ENCODE data around the gene OR8I2. TPM values are rescaled to one million over a fixed set of nuclear protein-coding genes. Genes with fewer than 3 reads are reported as not detected.
"Not testable (repeated sequence)": the region's sequence is repeated elsewhere in the genome, so short reads cannot be mapped to it uniquely, and the experiment has no call there.

The OR8I2 gene
- total and polyA plus RNA-seq, 4 donors = not detected

DNA sequence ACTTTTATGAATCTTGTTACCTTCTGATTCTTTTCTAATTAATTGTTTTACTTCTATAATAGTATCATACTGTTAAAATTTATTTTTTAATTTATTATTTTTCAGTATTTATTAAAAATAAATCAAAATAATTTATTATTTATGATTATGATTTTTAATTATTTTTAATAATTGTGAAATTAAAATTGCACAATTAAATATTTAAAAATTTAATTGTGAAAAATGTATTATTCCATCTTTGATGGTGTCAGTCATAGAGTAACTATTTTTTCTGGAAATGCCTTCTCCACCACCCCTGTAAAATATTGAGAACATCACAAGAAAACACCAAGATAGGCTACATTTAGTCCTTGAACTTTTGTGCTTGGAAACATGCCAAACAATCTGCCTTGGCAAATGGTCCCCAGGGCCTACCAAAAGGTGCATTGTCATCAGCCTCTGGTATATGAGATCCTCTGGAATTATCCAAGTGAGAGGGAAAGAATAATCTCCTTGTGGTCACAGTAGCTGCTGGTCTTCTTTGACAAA lies 10.2 kb downstream of the OR8I2 start, which contains the start of gene OR8H2:
OR8H2 (plus strand) TSS at position 478 of the 528 bp plus-strand sequence. CDS start 1,356 bp downstream, outside the sequence.
- Histone ChIP-seq H3K9me3 (ENCODE audit: control insufficient read depth, low read length) (peaks cover 2% of the 10 kb centered on the region), H3K27ac (ENCODE audit: low read depth in 1 of 2, low read length in 2 of 2) (no peak within 1 kb of the TSS), H3K4me3 (ENCODE audit: low read length in 2 of 2) (no peak within 1 kb of the TSS), H3K36me3 (ENCODE audit: control insufficient read depth in 1 of 2, insufficient read depth in 2 of 2, low read length in 1 of 2) (no peaks in the 10 kb centered on the region), H3K4me1 (ENCODE audit: control insufficient read depth in 1 of 2, insufficient read depth in 2 of 2, low read length in 2 of 2) (no peaks in the 10 kb centered on the region), H3K27me3 (ENCODE audit: control insufficient read depth in 1 of 2, insufficient read depth in 2 of 2, low read length in 1 of 2) (no peaks in the 10 kb centered on the region)
- ATAC-seq (ENCODE audit: low FRiP score) (no peak), DNase-seq (no peak)
- intact Hi-C loops (cut with DNase I) = no loop called here

DNA sequence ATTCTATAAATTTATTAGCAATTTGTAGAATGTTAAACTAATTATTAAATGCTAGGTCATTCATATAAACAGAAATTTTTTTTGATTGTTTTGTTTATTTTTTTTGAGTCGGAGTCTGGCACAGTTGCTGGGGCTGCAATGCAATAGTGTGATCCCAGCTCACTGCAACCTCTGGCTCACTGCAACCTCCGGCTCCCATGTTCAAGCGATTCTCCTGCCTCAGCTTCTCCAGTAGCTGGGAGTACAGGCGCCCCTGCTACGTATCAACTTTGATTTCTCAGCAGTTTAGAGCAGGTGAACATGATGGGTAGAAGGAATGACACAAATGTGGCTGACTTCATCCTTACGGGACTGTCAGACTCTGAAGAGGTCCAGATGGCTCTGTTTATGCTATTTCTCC lies 29.0 kb downstream of the OR8I2 start, which contains the start of gene OR8H3:
OR8H3 (plus strand) TSS at position 301 of the 400 bp plus-strand sequence; CDS start at position 301, 0 bp downstream.
- ATAC-seq (ENCODE audit: low FRiP score) (no peak), DNase-seq (no peak)
- Histone ChIP-seq H3K36me3 (ENCODE audit: control insufficient read depth in 1 of 2, insufficient read depth in 2 of 2, low read length in 1 of 2) (no peaks in the 10 kb centered on the region), H3K27ac (ENCODE audit: low read depth in 1 of 2, low read length in 2 of 2) (no peak within 1 kb of the TSS), H3K4me1 (ENCODE audit: control insufficient read depth in 1 of 2, insufficient read depth in 2 of 2, low read length in 2 of 2) (no peaks in the 10 kb centered on the region), H3K27me3 (ENCODE audit: control insufficient read depth in 1 of 2, insufficient read depth in 2 of 2, low read length in 1 of 2) (no peaks in the 10 kb centered on the region), H3K4me3 (ENCODE audit: low read length in 2 of 2) (no peak within 1 kb of the TSS), H3K9me3 (ENCODE audit: control insufficient read depth, low read length) (no peaks in the 10 kb centered on the region)
- intact Hi-C loops (cut with DNase I) = no loop called here
- WGBS, 2 donors = 64 to 71% methylated on average over 6 of the region's 6 CpGs

DNA sequence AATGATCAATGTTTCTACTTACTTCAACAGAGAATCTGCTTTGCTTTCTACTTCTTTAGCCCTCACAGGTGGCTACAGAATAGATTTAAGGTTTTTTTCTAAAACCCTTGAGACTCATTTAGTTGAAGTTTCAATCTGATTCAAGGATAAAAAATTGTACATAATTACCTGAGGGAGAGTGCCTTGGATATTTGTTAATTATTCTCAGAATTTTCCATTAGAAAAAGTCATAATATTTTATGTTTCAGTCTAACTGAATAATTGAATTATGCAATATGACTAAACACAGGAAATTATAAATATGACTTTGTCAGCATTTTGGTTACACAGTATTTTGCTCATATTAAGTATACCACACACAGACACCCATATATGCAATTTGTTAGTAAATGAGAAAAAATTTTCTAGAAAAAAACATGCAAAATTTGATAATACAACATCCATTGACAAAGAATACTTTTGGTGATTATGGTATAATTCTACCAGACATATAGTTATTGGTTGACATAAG lies 47.1 kb downstream of the OR8I2 start, which contains the start of gene OR8J3:
OR8J3 (minus strand) TSS at position 51 of the 511 bp plus-strand sequence. CDS start 2,483 bp downstream, outside the sequence.
- Histone ChIP-seq H3K27ac (ENCODE audit: low read depth in 1 of 2, low read length in 2 of 2) (no peak within 1 kb of the TSS), H3K4me1 (ENCODE audit: control insufficient read depth in 1 of 2, insufficient read depth in 2 of 2, low read length in 2 of 2) (no peaks in the 10 kb centered on the region), H3K27me3 (ENCODE audit: control insufficient read depth in 1 of 2, insufficient read depth in 2 of 2, low read length in 1 of 2) (no peaks in the 10 kb centered on the region), H3K9me3 (ENCODE audit: control insufficient read depth, low read length) (no peaks in the 10 kb centered on the region), H3K4me3 (ENCODE audit: low read length in 2 of 2) (no peak within 1 kb of the TSS), H3K36me3 (ENCODE audit: control insufficient read depth in 1 of 2, insufficient read depth in 2 of 2, low read length in 1 of 2) (no peaks in the 10 kb centered on the region)
- ATAC-seq (ENCODE audit: low FRiP score) = no peak
- DNase-seq = no peak
- intact Hi-C loops (cut with DNase I) = no loop called here

DNA sequence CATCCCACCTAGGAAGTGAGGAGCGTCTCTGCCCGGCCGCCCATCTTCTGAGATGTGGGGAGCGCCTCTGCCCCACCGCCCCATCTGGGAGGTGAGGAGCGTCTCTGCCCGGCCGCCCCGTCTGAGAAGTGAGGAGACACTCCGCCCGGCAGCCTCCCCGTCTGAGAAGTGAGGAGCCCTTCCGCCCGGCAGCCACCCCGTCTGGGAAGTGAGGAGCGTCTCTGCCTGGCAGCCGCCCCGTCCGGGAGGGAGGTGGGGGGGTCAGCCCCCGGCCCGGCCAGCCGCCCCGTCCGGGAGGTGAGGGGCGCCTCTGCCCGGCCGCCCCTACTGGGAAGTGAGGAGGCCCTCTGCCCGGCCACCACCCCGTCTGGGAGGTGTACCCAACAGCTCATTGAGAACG lies 50.6 kb downstream of the OR8I2 start:
- intact Hi-C loops (cut with DNase I) = not testable (repeated sequence)
- 89 to 95% methylated on average over 24 to 28 of the region's 30 CpGs for WGBS, 2 donors

More for the DNA sequence above, 50.6 kb downstream of the OR8I2 start:
- H3K36me3 ChIP-seq (ENCODE audit: control insufficient read depth in 1 of 2, insufficient read depth in 2 of 2, low read length in 1 of 2); DNase-seq; H3K4me1 ChIP-seq (ENCODE audit: control insufficient read depth in 1 of 2, insufficient read depth in 2 of 2, low read length in 2 of 2); ATAC-seq (ENCODE audit: low FRiP score); H3K9me3 ChIP-seq (ENCODE audit: control insufficient read depth, low read length); H3K27ac ChIP-seq (ENCODE audit: low read depth in 1 of 2, low read length in 2 of 2); H3K27me3 ChIP-seq (ENCODE audit: control insufficient read depth in 1 of 2, insufficient read depth in 2 of 2, low read length in 1 of 2); H3K4me3 ChIP-seq (ENCODE audit: low read length in 2 of 2): not testable (repeated sequence)

Other genes with a start within 250 kb of the OR8I2 start
- gene TRIM51, start 210.0 kb upstream of the OR8I2 start, total RNA-seq = not detected
- not detected for gene TRIM51, start 210.0 kb upstream of the OR8I2 start, polyA plus RNA-seq
- not detected for gene OR5W2, start 178.7 kb upstream of the OR8I2 start, total RNA-seq
- not detected for gene OR5W2, start 178.7 kb upstream of the OR8I2 start, polyA plus RNA-seq
- gene OR5I1, start 156.9 kb upstream of the OR8I2 start, total RNA-seq = not detected
- gene OR5I1, start 156.9 kb upstream of the OR8I2 start, polyA plus RNA-seq = not detected
- not detected for gene OR10AG1, start 123.4 kb upstream of the OR8I2 start, total RNA-seq
- gene OR10AG1, start 123.4 kb upstream of the OR8I2 start, polyA plus RNA-seq = not detected
- not detected for gene OR5F1, start 98.7 kb upstream of the OR8I2 start, total RNA-seq
- gene OR5F1, start 98.7 kb upstream of the OR8I2 start, polyA plus RNA-seq = not detected
- gene OR5AS1, start 65.7 kb upstream of the OR8I2 start, total RNA-seq = not detected
- gene OR5AS1, start 65.7 kb upstream of the OR8I2 start, polyA plus RNA-seq = under 1 TPM in 1 of 2 donors, not detected in 1; under 0.01 TPM
- not detected for gene OR8H2, start 10.4 kb downstream of the OR8I2 start, total RNA-seq
- not detected for gene OR8H2, start 10.4 kb downstream of the OR8I2 start, polyA plus RNA-seq
- not detected for gene OR8H3, start 29.1 kb downstream of the OR8I2 start, total RNA-seq
- gene OR8H3, start 29.1 kb downstream of the OR8I2 start, polyA plus RNA-seq = not detected
- not detected for gene OR8J3, start 46.9 kb downstream of the OR8I2 start, total RNA-seq
- not detected for gene OR8J3, start 46.9 kb downstream of the OR8I2 start, polyA plus RNA-seq
- gene OR8K5, start 67.0 kb downstream of the OR8I2 start, total RNA-seq = not detected
- not detected for gene OR8K5, start 67.0 kb downstream of the OR8I2 start, polyA plus RNA-seq
- gene OR5J2, start 83.3 kb downstream of the OR8I2 start, total RNA-seq = not detected
- not detected for gene OR5J2, start 83.3 kb downstream of the OR8I2 start, polyA plus RNA-seq
- not detected for gene OR5T2, start 140.9 kb downstream of the OR8I2 start, total RNA-seq
- not detected for gene OR5T2, start 140.9 kb downstream of the OR8I2 start, polyA plus RNA-seq
- gene OR5T3, start 158.9 kb downstream of the OR8I2 start, total RNA-seq = not detected
- not detected for gene OR5T3, start 158.9 kb downstream of the OR8I2 start, polyA plus RNA-seq
- gene OR5T1, start 180.8 kb downstream of the OR8I2 start, total RNA-seq = not detected
- not detected for gene OR5T1, start 180.8 kb downstream of the OR8I2 start, polyA plus RNA-seq
- not detected for gene OR8H1, start 198.9 kb downstream of the OR8I2 start, total RNA-seq
- under 1 TPM in 1 of 2 donors, not detected in 1; 0.50 TPM for gene OR8H1, start 198.9 kb downstream of the OR8I2 start, polyA plus RNA-seq
- not detected for gene OR8K3, start 221.8 kb downstream of the OR8I2 start, total RNA-seq
- not detected for gene OR8K3, start 221.8 kb downstream of the OR8I2 start, polyA plus RNA-seq